ENCODE data around the gene GVQW3.

The GVQW3 gene

GRCh38 chr11:76380977-76381719, at the start of gene GVQW3, which contains the start of gene THAP12:
Gene GVQW3, plus strand, starts transcription at chr11:76381323. Its CDS starts 506 bp downstream, at chr11:76381829.
Gene THAP12, minus strand, starts transcription at chr11:76381132. Its CDS starts 296 bp downstream, at chr11:76380836.
- DNase-seq (ENCODE audit: low read depth), result peak; percentile 94

- DNase-seq (ENCODE audit: low read depth), result no peak
Measured at GRCh38 chr11:76334826-76335389, 46.2 kb upstream of the GVQW3 start.

DNA sequence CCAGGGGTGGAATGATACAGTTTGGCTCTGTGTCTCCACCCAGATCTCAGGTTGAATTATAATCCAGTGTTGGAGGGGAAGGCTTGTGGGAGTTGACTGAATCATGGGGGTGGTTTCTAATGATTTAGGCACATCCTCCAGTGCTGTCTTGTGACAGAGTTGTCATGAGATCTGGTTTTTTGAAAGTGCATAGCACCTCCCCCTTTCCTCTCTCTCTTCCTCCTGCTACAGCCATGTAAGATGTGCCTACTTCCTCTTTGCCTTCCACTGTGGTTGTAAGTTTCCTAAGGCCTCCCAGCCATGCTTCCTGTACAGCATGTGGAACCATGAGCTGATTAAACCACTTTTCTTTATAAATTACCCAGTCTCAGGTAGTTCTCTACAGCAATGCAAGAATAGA, 45.3 kb upstream of the GVQW3 start:
- no peak for DNase-seq (ENCODE audit: low read depth)

GRCh38 chr11:76336597-76336996, 44.5 kb upstream of the GVQW3 start:
- no peak for DNase-seq (ENCODE audit: low read depth)

DNA sequence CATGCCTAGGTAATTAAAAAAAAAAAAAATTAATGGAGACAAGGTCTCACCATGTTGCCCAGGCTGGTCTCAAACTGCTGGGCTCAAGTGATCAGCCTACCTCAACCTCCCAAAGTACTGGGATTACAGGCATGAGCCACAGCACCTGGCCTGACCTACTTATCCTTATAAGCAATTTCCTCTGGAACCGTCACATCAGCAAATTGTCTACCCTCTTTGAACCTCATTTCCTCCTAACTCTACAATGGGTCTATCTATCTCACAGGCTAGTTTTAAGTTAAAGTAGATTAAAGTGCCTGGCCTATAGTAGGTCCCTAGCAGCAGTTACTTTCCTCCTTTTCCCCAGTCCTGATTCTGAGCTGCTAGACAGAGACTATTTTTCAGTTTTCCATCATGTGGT, 43.7 kb upstream of the GVQW3 start:
- DNase-seq (ENCODE audit: low read depth), result no peak

GRCh38 chr11:76337923-76338322, 43.2 kb upstream of the GVQW3 start:
- no peak for DNase-seq (ENCODE audit: low read depth)

- no peak for DNase-seq (ENCODE audit: low read depth)
Measured at GRCh38 chr11:76339221-76339620, 41.9 kb upstream of the GVQW3 start.

- DNase-seq (ENCODE audit: low read depth), result no peak
Measured at GRCh38 chr11:76347466-76347865, 33.7 kb upstream of the GVQW3 start.

- DNase-seq (ENCODE audit: low read depth), result no peak
Measured at GRCh38 chr11:76348348-76348747, 32.8 kb upstream of the GVQW3 start.

GRCh38 chr11:76355172-76355571, 26.0 kb upstream of the GVQW3 start:
- DNase-seq (ENCODE audit: low read depth), result no peak

DNA sequence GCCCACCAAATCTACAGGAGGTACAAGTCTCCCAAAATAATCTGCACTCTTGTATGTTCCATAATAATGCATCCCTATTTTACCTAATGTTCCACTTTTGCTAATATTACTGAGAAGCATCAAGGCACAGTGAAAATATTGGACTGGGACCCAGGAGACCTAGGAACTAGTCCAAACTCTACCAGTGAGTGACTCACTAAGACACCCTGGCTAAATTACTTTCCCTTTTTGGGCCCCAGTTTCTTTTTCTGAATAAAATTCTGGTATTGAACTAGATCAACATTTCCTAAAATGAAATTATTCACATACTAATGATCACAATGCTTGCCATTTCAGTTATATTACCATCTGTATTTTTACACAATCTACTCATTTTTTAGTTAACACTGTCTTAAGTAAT, 19.7 kb upstream of the GVQW3 start:
- DNase-seq (ENCODE audit: low read depth), result no peak

GRCh38 chr11:76361776-76362175, 19.3 kb upstream of the GVQW3 start:
- no peak for DNase-seq (ENCODE audit: low read depth)

- no peak for DNase-seq (ENCODE audit: low read depth)
Measured at GRCh38 chr11:76362716-76363115, 18.4 kb upstream of the GVQW3 start.

- DNase-seq (ENCODE audit: low read depth), result no peak
Measured at GRCh38 chr11:76365038-76365679, 16.0 kb upstream of the GVQW3 start.

DNA sequence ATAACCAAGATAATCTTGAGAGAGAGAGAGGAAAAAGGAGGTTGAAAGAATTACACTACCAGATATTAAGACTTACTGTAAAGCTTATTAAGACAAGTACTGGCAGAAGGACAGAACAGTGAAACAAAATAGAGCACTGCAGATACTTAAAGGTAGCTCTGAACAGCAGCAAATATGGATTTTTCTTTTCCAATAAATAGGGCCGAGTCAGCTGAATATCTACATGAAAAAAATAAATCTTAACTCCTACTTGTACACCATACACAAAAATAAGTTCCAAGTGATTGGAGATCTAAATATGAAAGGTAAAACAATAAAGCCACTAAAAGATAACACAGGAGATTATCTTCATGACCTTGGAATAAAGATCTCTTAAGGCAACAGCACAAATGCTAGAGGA, 12.6 kb upstream of the GVQW3 start:
- no peak for DNase-seq (ENCODE audit: low read depth)

DNA sequence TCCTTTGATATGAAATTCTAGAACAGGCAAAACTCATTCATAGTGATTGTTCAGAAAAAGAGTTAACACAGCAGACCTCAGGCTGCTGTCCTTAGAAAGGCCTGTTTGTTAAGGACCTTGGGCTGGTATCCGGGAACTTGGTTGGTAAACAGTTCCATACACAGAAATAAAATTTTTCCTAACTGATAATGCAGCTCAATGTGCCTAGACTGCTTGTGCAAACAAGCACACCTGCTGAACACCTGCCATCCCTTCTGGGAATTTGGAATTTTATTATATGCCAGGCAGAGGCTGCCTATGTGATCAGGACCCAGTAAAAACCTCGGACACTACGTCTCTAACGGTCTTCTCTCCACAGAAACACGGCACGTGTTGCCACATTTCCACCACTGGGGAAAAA, 11.7 kb upstream of the GVQW3 start:
- DNase-seq (ENCODE audit: low read depth), result no peak

DNA sequence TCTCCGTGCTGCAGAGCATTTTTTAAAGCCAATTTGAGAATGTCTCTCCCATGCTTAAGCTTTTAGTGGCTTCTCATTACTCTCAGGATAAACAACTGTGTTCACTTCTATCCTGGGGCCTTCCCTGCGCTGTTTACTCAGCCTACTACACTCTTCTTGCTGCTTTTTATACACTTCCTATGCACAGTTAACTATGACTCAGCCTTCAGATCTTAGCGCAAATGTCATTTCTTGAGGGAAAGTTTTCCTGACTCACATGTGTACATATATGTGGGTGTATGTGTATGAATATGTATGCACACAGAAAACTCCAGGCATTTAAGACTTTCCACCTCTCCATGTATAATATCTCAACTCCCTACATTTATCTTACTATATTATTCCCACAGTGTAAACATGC, 10.0 kb upstream of the GVQW3 start:
- no peak for DNase-seq (ENCODE audit: low read depth)

GRCh38 chr11:76376746-76377558, 4.2 kb upstream of the GVQW3 start:
- no peak for DNase-seq (ENCODE audit: low read depth)

- DNase-seq (ENCODE audit: low read depth), result no peak
Measured at GRCh38 chr11:76379807-76380158, 1.3 kb upstream of the GVQW3 start.

DNA sequence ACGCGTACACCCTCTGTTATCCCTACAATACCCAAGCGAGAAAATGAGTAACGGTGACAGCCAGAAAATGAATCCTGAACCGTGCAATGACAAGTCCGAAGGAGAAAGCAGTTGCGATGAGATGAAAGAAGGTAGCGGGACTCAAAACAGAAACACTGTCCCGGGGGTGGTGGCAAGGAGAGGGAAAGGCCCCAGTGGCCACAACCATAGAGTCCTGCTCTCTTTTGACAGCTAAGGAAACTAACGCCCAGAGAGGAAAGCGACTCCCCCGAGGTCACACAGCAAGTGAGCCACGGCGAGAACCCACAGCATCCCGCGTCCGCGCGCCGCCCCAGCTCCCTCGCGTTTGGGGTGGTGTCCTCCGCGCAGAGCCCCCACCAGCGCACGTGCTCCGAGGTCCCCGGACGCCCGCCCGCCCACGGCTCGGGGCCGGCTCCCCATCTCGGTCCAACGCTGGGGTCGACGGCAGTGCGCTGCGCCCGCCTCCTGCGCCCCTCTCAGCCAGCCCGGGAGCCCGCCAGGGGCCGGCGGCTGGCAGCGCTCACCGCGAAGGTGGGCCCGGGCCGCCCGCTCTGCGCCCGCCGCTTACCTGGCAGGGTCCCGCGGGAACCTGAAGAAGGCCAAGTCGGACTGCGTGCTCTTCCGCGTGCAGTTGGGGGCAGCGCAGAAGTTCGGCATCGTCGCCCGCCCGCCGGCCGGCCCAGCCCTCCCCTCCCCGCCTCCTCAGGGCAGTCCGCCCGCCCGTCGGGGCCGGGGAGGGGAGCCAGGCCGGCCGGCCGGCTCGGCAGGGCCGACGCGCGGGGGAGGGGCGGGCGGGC, 755 bp upstream of the GVQW3 start:
- DNase-seq (ENCODE audit: low read depth), result peak; percentile 52

- no peak for DNase-seq (ENCODE audit: low read depth)
Measured at GRCh38 chr11:76382209-76382608, 1.1 kb downstream of the GVQW3 start.

GRCh38 chr11:76385903-76386302, 4.8 kb downstream of the GVQW3 start:
- no peak for DNase-seq (ENCODE audit: low read depth)
